Sciatic nerve (tissue), 2 donors: ENCODE results near the gene FAM83D. TPM values are rescaled to one million over a fixed set of nuclear protein-coding genes. Genes with fewer than 3 reads are reported as not detected.
A peak's percentile ranks its signal among the peaks of the same experiment; 100 is the strongest.

Experiments used
- ATAC-seq: fragments of 200-7000 bp; cut with Tn5 transposase; one replicate; pipeline ENCODE4 v1.9.1; 2020; ENCODE audit warnings: mild to moderate bottlenecking, moderate library complexity
- DNase-seq: peaks from one replicate; pipeline ENCODE4 v3.0.0-alpha.2; 2020; ENCODE audit warnings: low spot score
- intact Hi-C: fragments of 100-400 bp; cut with DNase I; formaldehyde crosslinking; loops from one replicate; pipeline ENCODE4 v1.14.2; 2022
- total RNA-seq: library from RNA; stranded (reverse); fragmentation: NEBNext Ultra II Directional; extraction: Animal tissue kit (Norgen Biotek cat#: 25700); gene quantifications from one replicate; pipeline ENCODE4 v1.2.1, GENCODE V29; 2021
- donor health status: DM: no; HTN: no; CAD: no.
- donor health status: DM: no; HTN: no; CAD: no.

The FAM83D gene
- 0.13 TPM for total RNA-seq

- intact Hi-C loops: loop anchor here (10.0 kb wide), 1 partner anchor 118 kb away; no protein-coding TSS in a partner anchor
- peak; percentile 98 for ATAC-seq
- DNase-seq: peak; percentile 90
Observed at GRCh38 chr20:38926142-38926933, at the start of gene FAM83D. FAM83D (plus strand) TSS chr20:38926417; CDS start chr20:38926443, 26 bp downstream.

- DNase-seq (no peak), ATAC-seq (no peak)
- intact Hi-C loops: no loop called here
Observed at GRCh38 chr20:38877483-38877882, 48.7 kb upstream of the FAM83D start.

DNA sequence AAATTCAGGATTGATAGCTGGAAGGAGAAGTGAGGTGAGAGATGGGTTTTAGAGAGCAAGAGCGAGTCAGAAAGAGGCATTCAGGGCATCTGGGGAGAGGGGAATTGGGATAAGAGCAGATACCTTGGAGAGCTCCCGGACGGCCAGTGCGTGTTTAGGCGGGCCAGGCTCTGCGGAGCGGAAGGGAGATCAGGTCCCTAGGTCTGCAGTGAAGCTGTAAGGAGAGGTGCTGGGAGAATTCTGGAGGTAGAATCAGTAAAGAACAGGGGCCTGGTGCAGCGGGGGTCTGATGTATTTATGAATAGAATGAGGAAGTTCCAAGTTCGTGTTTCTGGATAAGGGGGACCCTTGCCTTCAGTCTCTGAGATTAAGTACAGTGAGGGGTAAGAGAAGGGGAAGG lies 47.4 kb upstream of the FAM83D start:
- intact Hi-C loops: no loop called here
- ATAC-seq (no peak), DNase-seq (no peak)

DNA sequence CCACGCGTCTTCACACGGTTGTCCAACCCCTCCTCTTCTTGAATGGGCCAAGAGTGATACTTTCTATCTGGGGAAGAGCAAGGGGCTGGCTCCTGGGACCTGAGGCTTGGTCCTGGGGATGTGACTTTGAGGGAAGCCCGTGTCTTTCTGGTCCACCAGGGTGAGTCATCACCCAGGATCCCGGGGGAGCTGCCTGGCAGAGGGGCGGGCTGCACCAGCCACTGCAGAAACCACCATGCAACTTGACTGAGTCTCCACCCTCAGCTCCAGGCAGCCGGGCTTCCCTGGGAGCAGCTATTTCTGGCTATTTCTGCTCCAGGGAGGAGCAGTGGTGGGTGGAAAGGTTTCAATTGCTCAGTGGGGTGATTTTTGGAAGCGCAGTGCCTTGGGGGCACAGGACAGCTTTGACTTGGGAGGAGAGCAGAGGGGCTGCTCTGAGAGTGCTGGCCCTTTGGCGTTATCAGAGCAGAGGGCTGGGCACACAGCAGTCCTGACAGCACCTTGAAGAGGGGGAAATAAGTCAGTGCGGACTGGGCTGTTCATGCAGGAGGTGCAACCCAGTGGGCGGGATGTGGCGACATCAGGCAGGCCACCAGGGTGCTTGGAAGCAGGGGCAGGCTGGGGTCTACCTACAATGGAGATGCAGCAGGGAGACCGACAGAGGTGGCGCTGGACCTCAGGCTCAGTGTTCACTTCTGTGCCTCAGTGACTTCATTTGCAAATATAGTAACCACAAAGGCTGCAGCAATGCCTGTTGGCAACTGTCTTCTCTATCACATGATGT lies 45.1 kb upstream of the FAM83D start:
- DNase-seq (no peak), ATAC-seq (no peak)
- intact Hi-C loops: no loop called here

- DNase-seq (no peak), ATAC-seq (no peak)
- intact Hi-C loops: no loop called here
Observed at GRCh38 chr20:38881806-38882440, 44.3 kb upstream of the FAM83D start.

DNA sequence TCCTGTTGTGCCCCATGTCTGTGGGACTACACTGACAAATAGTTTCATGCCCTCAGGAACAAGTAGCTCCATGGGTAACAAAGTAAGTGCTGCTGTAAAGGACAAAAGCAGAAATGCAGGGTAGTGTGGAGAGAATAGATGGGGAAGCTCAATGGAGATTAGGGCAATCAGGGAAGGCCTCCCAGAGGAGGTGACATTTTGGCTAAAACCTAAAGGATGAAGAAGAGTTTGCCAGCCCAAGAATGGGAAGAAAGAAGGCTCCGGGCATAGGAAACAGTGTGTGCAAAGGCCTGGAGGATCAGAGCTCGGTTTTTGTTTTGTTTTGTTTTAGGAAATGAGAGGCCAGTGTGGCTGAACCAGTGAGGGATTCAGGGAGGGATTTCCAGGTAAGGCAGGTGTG lies 43.6 kb upstream of the FAM83D start:
- DNase-seq (no peak), ATAC-seq (no peak)
- intact Hi-C loops: no loop called here

- DNase-seq (no peak), ATAC-seq (no peak)
- intact Hi-C loops: no loop called here
Observed at GRCh38 chr20:38883081-38883980, 42.9 kb upstream of the FAM83D start.

DNA sequence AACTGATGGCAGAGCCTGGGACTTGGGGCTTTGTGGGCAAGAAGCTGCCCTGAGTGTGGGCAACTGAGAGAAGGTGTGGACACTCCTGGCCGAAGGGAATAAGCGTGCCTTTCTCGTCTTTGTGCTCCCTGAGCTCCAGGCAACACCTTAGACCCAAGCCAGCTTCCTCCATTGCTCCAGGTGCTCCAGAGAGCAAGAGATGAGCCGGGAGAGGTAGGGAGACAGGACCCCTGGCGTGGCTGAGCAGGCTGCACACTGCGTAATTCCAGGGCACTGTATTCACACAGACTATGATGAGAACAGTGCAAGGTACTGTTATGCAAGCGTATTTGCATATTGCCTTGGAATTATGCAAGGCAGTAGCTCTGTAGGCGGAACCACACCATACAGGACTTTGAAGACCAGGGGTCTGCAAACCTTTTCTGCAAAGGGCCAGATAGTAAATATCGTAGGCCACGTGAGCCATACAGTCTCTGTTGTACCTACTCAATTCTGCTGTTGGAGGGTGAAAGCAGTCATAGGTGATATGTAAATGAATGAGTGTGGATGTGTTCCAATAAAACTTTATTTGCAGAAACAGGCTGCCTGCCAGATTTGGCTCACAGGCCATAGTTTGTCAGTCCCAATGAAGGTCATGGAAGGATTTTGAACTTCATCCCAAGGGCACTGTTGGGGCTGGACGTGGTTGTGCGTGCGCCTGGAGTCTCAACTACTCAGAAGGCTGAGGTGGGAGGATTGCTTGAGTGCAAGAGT lies 42.1 kb upstream of the FAM83D start:
- ATAC-seq: no peak
- DNase-seq: no peak
- intact Hi-C loops: no loop called here

DNA sequence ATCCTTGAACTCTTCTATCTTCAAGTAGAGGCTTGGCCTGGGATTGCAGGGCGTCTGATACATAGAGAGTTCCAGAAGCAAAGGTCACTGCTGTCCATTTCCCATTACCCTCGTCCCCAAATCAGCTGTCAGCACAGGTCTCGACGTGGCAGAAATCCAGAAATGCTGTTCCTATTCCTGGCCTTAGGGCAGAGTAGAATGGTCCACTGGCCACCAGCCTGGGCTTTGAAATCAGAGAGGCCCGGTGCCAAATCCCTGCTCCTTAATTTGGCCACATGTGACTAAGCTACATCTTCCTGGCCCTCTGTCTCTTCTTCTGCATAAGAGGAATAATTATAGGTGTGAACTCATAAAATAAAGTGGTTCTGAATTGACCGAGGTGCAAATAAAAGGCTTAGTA lies 40.9 kb upstream of the FAM83D start:
- DNase-seq: no peak
- intact Hi-C loops: no loop called here
- no peak for ATAC-seq

DNA sequence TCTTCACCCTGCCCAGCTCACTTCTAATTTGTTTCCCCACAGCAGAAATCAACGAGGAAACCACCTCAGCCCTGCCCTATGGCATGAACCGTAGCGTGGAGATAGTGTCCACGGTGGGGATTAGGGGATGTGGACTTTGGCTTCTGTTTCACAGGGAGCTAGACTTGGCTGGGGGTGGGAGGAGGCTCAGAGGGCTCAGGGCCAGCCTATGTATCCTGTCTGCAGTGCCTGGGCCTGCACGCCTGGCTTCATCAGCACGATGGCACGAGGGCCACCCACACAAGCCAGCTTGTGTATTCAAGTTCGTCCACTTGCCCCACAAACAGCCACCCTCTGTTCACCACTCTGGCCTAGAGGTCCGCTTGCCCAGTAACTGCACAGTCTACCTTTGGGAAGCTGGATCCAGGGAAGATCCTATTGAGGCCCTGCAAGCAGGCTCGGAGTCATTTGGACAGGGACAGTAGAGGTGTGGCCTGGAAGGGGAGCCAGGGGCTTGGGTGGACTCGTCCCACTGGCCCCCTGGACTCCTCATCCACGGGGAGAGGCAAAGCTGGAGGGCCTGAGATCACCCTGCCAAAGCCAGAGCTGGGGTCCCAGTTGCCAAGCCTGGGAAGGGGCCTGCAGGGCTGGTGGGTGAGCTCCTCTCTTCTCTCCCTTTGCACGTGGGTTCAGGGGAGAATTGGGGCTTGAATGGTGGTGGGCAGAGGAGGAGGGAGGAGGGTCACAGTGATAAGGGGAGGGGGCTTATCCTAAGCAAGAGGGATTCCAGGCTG lies 38.0 kb upstream of the FAM83D start:
- DNase-seq (no peak), ATAC-seq (peak; percentile 26)

DNA sequence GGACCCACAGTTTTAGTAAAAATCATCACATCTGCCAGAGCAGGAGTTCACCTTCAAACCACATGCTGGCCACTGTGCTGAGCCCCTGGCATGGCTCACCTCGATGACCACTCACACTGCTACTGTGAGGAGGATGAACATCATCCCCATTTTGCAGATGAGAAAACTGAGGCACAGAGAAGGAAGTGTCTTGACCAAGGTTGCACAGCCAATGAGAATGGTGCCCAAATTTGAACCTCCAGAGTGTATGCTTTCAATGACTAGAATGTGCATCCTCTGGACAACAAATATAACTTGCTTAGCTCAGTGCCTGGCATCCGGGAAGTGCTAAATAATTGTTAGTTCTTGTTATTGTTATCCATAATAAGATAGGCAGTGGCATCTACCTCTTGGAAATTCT lies 37.2 kb upstream of the FAM83D start:
- DNase-seq (no peak), ATAC-seq (no peak)
- intact Hi-C loops: no loop called here

More for the DNA sequence above, 38.0 kb upstream of the FAM83D start:
- intact Hi-C loops: no loop called here

DNA sequence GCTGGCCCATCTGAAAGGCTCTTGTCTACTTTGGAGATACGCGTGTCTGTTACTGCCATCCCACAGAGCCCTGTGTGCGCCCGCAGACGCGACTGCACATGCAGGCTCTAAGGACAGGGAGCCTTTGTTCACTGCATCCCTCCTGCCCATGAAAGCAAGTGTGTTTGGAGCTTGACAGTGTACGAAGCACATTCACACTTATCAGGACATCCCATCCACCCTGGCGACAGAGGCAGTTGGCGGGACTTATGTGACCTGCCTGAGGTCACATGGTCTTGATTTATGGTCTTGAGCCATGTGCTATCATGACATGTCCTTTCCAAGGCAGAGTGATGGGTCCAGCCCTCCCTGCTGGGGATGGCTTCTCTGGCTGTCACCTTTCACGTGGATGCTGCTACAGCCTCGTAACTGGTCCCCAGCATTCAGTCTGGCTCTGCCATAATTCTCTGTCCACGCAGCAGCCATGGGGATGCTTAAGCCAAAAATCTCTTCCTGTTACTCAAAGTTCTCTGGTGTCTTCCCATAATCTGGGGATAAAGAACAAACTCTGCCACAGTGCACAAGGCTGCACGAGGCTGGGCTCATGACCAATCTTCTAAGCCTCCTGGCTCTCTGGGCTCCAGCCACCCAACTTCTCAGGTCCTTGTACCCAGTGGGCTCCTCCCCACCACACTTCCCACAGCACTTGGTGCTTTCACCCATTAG lies 36.3 kb upstream of the FAM83D start:
- ATAC-seq: no peak
- no peak for DNase-seq
- intact Hi-C loops: no loop called here

DNA sequence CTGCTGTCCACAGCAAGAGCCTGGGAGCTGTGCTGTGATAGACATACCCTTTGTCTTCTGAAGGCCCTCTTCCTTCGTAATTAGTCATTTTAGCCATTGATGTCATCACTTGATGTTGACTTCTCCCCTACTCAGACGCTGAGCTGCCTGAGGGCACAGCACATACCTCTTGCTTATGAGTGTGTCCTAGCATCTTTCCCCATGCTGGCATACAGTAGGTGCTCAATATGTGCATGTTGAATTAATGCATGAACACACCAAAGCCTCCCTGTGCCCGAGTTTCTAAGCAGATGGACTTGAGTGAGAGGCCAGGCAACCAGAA lies 35.8 kb upstream of the FAM83D start:
- no peak for DNase-seq
- intact Hi-C loops: no loop called here
- no peak for ATAC-seq

- ATAC-seq: no peak
Observed at GRCh38 chr20:38892091-38892981, 33.9 kb upstream of the FAM83D start.

DNA sequence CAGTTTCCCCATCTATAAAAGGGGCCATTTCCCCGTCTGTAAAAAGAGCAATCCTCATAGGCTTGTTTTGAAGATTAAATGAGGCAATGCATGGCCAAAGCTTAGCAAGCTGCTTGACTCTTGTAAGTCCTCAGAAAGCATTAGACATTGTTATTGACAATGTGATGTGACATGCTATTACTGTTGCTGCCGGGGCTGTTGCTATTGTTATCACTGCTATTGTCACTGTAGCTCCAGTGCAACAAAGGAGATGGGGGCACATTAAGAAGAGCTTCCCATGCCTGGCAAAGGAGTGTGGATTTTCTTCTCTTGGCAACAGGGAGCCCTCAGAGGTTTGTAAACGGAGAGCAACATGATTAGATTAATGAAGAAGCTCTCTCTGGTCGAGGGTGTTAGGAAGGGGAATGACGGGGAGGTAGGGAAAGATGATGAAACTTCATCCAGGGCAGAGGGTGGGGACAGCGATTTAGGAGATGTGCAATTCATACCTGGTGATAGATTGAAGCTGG lies 33.1 kb upstream of the FAM83D start:
- intact Hi-C loops: no loop called here
- ATAC-seq: no peak
- no peak for DNase-seq

More at GRCh38 chr20:38892091-38892981, 33.9 kb upstream of the FAM83D start:
- intact Hi-C loops: no loop called here
- DNase-seq: no peak

- intact Hi-C loops: no loop called here
- ATAC-seq (peak; percentile 79), DNase-seq (peak; percentile 78)
Observed at GRCh38 chr20:38893565-38894090, 32.6 kb upstream of the FAM83D start.
